Nephron (organoid): Measurements from ENCODE around the gene CDIP1.

Source experiments
- H3K27ac Mint-ChIP-seq, 3 experiments: 2 replicates each; pipeline ENCODE4 v1.8.0; 2020; ENCODE audit warnings: mixed read lengths in 3 of 3, mild to moderate bottlenecking in 2 of 3, moderate library complexity in 1 of 3
- H3K27me3 Mint-ChIP-seq: 2 replicates; pipeline ENCODE4 v1.8.0; 2021; ENCODE audit warnings: low read depth, mild to moderate bottlenecking, moderate library complexity, mixed read lengths
- H3K36me3 Mint-ChIP-seq: 2 replicates; pipeline ENCODE4 v1.8.0; 2020; ENCODE audit warnings: low read depth, mixed read lengths
- H3K4me1 Mint-ChIP-seq: 2 replicates; pipeline ENCODE4 v1.8.0; 2020; ENCODE audit warnings: mixed read lengths
- H3K4me3 Mint-ChIP-seq, 3 experiments: 2 replicates each; pipeline ENCODE4 v1.8.0; 2020; ENCODE audit warnings: mild to moderate bottlenecking in 3 of 3, mixed read lengths in 3 of 3, moderate library complexity in 2 of 3
- H3K9me3 Mint-ChIP-seq: 2 replicates; pipeline ENCODE4 v1.8.0; 2020; ENCODE audit warnings: mixed read lengths
- CTCF ChIP-seq, 3 experiments: fragments of 200-600 bp; sonication (generic); IDR thresholded peaks; one replicate each; pipeline ENCODE4 v1.5.0; 2021; ENCODE audit warnings: antibody characterized with exemption in 3 of 3; ENCODE audit not compliant: unreplicated experiment in 3 of 3

CDIP1 gene

DNA sequence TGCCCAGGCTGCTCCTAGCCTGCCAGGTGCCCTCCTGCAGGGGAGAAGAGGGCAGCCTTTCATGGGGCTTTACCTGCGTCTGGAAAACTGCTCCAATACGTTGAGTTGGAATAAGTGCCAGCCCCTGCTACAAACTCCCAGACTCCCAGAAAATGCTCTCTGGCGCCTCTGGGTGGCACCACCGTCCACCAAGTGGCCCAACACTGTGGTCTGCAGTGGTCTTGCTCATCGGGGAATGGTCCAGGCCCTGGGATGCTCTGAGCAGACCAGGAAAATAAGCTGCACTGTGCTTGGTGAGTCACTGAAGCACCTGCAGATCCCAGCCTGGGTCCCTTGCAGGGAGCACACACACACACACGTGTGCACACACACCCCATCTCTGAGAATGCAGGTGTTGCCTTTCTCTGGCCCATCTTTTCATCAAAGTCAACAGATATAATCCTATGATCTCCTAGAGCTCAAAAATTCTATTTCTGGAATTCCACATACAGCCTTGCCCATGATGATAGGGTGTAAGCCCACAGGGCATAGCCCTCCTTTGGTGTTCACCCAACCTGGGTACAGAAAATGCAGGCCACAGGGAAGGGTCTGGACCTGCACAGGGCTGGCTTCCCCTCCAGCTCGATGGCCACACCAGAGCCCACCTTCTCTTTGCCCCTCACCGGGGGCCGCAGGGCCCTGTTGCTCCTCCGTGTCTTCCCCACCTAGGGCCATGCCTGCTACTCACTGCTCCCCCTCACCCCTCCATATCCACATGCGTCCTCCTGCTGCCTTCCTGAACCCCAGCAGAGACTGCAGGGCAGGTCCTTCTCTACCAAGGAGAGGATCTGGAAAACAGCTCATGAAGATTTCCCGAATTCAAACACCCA lies 20.5 kb downstream of the CDIP1 start:
- Mint-ChIP-seq H3K27ac (no peak overlapping the region), H3K4me1 (peaks cover 19% of the 10 kb centered on the region), H3K4me3 (no peak overlapping the region), H3K27me3 (peaks cover 4% of the 10 kb centered on the region), H3K9me3 (no peaks in the 10 kb centered on the region), H3K36me3 (peaks cover 7% of the 10 kb centered on the region)
- TF ChIP-seq CTCF (IDR thresholded peaks at IDR 0.05; ENCODE audit: unreplicated experiment in 3 of 3) = peak; percentile 56 to 70 (median 62)

- Mint-ChIP-seq H3K36me3 (peaks cover 20% of the 10 kb centered on the region), H3K4me3 (no peak overlapping the region), H3K9me3 (no peaks in the 10 kb centered on the region), H3K27me3 (no peaks in the 10 kb centered on the region), H3K27ac (peak overlapping the region in 1 of 3 experiments; percentile 37), H3K4me1 (peaks cover 13% of the 10 kb centered on the region)
- TF ChIP-seq CTCF (IDR thresholded peaks at IDR 0.05; ENCODE audit: unreplicated experiment in 3 of 3) = no peak
These were observed 22.9 kb downstream of the CDIP1 start for GRCh38 chr16:4515611-4516233.

GRCh38 chr16:4514606-4515005 lies 24.0 kb downstream of the CDIP1 start:
- Mint-ChIP-seq H3K9me3 (no peaks in the 10 kb centered on the region), H3K4me3 (no peak overlapping the region), H3K4me1 (peaks cover 13% of the 10 kb centered on the region), H3K36me3 (peaks cover 25% of the 10 kb centered on the region), H3K27me3 (no peaks in the 10 kb centered on the region), H3K27ac (peak overlapping the region in 2 of 3 experiments; percentile 29 to 37)
- TF ChIP-seq CTCF (IDR thresholded peaks at IDR 0.05; ENCODE audit: unreplicated experiment in 3 of 3) = no peak

DNA sequence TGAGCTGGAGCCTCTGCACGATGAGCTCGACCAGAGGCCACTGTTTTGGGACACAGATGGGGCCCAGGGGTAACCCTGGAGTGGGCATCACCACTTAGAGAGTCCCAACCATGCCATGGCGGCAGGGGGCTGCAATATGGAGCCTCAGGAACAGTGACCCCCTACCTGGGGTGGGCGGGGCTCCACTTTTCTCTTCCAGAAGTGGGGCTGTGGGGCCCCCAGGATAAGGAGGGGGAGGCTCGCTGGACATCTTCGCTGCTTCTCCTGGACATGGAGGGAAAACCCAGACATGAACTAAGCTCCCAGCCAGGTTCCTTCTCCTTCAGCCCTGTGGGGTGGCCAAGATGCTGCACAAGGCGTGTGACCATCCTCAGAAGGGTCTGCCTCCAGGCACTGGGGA lies 24.7 kb downstream of the CDIP1 start:
- H3K27ac Mint-ChIP-seq = no peak overlapping the region
- H3K9me3 Mint-ChIP-seq = no peaks in the 10 kb centered on the region
- H3K4me3 Mint-ChIP-seq = no peak overlapping the region
- peaks cover 13% of the 10 kb centered on the region for H3K4me1 Mint-ChIP-seq
- H3K36me3 Mint-ChIP-seq = peaks cover 25% of the 10 kb centered on the region
- no peak for TF ChIP-seq CTCF (IDR thresholded peaks at IDR 0.05; ENCODE audit: unreplicated experiment in 3 of 3)
- H3K27me3 Mint-ChIP-seq = no peaks in the 10 kb centered on the region

- no peak overlapping the region for H3K27ac Mint-ChIP-seq
- no peak overlapping the region for H3K4me3 Mint-ChIP-seq
- H3K4me1 Mint-ChIP-seq = peaks cover 13% of the 10 kb centered on the region
- H3K36me3 Mint-ChIP-seq = peaks cover 25% of the 10 kb centered on the region
- H3K9me3 Mint-ChIP-seq = no peaks in the 10 kb centered on the region
- no peaks in the 10 kb centered on the region for H3K27me3 Mint-ChIP-seq
- TF ChIP-seq CTCF (IDR thresholded peaks at IDR 0.05; ENCODE audit: unreplicated experiment in 3 of 3) = no peak
These were observed 25.3 kb downstream of the CDIP1 start for GRCh38 chr16:4513086-4513860.
